Neutrophil (primary cell): ENCODE data around the gene C1QTNF1.
"Not testable (repeated sequence)": the region's sequence is repeated elsewhere in the genome, so short reads cannot be mapped to it uniquely, and the experiment has no call there.

Experiments used
- H3K27ac ChIP-seq: fragments of 200-600 bp; sonication (generic); 2 replicates; pipeline ENCODE4 v1.5.1; 2016; ENCODE audit warnings: mild to moderate bottlenecking, moderate library complexity
- H3K27me3 ChIP-seq: fragments of 200-600 bp; sonication (generic); 2 replicates; pipeline ENCODE4 v1.6.0; 2016; ENCODE audit warnings: mild to moderate bottlenecking
- H3K36me3 ChIP-seq: fragments of 200-600 bp; sonication (generic); 2 replicates; pipeline ENCODE4 v1.5.1; 2017
- H3K4me1 ChIP-seq, 2 experiments: fragments of 200-600 bp in 1 of 2; sonication (generic) in 1 of 2; 1 replicate in 1 of 2; 2 replicates in 1 of 2; pipeline versions ENCODE4 v1.5.1 to v1.6.1; 2013 to 2016; ENCODE audit warnings: low read depth in 1 of 2, low read length in 1 of 2, mild to moderate bottlenecking in 1 of 2, moderate library complexity in 1 of 2; ENCODE audit not compliant: control insufficient read depth in 1 of 2, insufficient read depth in 1 of 2
- H3K4me3 ChIP-seq, 2 experiments: fragments of 200-600 bp in 1 of 2; sonication (generic) in 1 of 2; 1 replicate in 1 of 2; 2 replicates in 1 of 2; pipeline ENCODE4 v1.5.1; 2013 to 2016; ENCODE audit warnings: low read depth in 1 of 2, low read length in 1 of 2, mild to moderate bottlenecking in 1 of 2, moderate library complexity in 1 of 2
- H3K9me3 ChIP-seq: fragments of 200-600 bp; sonication (generic); 2 replicates; pipeline ENCODE4 v1.5.1; 2016
- TF ChIP-seq, protein P1 (sequence below): fragments of 200-600 bp; sonication (generic); IDR thresholded peaks from 2 replicates; pipeline ENCODE4 v1.5.1; 2016; ENCODE audit warnings: antibody characterized with exemption

The C1QTNF1 gene

DNA sequence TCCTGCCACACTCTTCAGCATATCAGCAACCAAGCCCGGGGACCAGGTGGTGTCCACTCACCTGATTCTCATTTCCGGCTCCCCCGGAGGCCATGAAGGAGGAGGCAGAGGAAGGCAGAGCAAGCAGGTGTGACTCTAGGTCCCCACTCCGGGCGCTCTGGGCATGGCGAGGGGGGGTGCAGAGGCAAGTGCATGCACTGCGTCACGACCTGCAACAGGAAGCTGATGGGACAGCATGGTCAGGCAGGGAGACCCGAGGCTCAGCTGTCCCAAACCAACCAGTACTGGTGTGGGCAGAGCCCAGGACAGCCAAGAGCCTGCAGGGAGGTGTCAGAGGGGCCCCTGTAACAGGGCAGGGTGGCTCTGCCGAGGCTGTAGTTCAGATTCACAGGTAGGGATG lies 48.6 kb downstream of the C1QTNF1 start:
- no peaks in the 10 kb centered on the region for H3K36me3 ChIP-seq
- H3K4me3 ChIP-seq, result no peak overlapping the region
- H3K27ac ChIP-seq, result no peak overlapping the region
- H3K27me3 ChIP-seq, result peaks cover 16% of the 10 kb centered on the region
- H3K9me3 ChIP-seq, result no peaks in the 10 kb centered on the region
- TF ChIP-seq, protein P1, sequence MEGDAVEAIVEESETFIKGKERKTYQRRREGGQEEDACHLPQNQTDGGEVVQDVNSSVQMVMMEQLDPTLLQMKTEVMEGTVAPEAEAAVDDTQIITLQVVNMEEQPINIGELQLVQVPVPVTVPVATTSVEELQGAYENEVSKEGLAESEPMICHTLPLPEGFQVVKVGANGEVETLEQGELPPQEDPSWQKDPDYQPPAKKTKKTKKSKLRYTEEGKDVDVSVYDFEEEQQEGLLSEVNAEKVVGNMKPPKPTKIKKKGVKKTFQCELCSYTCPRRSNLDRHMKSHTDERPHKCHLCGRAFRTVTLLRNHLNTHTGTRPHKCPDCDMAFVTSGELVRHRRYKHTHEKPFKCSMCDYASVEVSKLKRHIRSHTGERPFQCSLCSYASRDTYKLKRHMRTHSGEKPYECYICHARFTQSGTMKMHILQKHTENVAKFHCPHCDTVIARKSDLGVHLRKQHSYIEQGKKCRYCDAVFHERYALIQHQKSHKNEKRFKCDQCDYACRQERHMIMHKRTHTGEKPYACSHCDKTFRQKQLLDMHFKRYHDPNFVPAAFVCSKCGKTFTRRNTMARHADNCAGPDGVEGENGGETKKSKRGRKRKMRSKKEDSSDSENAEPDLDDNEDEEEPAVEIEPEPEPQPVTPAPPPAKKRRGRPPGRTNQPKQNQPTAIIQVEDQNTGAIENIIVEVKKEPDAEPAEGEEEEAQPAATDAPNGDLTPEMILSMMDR, result no peak
- H3K4me1 ChIP-seq, result peaks cover 8 to 18% of the 10 kb centered on the region in 2 experiments

DNA sequence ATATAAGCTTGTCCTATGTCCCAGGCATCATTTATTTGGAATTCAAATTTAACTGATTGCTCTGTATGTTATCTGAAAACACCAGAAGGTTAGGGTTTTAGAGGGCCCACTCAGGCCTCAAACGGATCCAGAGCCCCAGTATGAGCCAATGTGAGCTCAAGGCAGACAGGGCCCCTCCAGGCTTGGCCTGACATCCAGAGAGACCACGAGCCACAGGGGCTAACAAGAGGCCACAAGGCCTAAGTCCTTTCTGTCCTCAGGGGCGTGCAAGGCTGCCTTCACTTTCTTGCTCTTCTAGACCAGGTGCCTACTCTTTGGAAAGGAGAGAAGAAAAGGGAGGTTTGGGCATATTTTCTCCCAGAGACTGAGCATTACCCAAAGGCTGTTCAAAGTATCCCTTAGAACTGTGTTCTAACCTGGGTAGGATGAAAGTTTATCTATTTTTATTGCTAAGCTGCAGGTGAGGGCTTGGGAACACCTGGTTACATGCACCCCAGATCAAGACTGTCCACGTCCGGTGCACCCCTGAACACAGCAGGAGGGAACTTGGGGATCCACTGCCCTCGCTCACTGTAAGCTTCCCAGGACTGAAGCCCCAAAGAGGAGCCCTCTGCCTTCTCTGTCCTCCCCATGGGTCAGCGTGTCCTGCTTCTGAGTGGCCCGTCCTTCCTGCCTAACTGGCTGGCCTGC lies 49.2 kb downstream of the C1QTNF1 start:
- Histone ChIP-seq H3K4me3 (no peak overlapping the region), H3K4me1 (peaks cover 8 to 18% of the 10 kb centered on the region in 2 experiments), H3K27me3 (peaks cover 16% of the 10 kb centered on the region), H3K27ac (no peak overlapping the region), H3K9me3 (no peaks in the 10 kb centered on the region), H3K36me3 (no peaks in the 10 kb centered on the region)
- TF ChIP-seq, protein P1, result no peak

DNA sequence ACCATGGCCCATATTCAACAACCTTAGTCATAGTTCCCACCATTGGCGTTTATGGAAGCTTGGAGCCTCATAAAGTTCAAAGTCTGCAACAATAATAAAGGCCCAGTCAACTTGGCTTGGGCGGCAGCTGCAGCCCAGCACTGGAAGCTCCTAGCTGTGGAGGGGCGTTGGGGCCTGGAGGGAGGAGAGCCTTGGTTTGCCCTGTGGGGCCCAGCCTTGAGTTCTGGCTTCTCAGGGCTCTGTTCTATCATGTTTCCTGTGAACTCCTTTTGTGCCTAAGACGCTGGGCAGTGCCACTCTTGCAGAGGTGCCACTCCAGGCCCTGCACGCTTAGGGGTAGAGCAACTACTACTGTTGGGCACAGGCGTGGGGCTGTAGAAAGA lies 49.7 kb downstream of the C1QTNF1 start:
- no peaks in the 10 kb centered on the region for H3K9me3 ChIP-seq
- H3K27me3 ChIP-seq, result peaks cover 16% of the 10 kb centered on the region
- peaks cover 8 to 18% of the 10 kb centered on the region in 2 experiments for H3K4me1 ChIP-seq
- H3K27ac ChIP-seq, result no peak overlapping the region
- no peaks in the 10 kb centered on the region for H3K36me3 ChIP-seq
- TF ChIP-seq, protein P1, result no peak
- no peak overlapping the region for H3K4me3 ChIP-seq

DNA sequence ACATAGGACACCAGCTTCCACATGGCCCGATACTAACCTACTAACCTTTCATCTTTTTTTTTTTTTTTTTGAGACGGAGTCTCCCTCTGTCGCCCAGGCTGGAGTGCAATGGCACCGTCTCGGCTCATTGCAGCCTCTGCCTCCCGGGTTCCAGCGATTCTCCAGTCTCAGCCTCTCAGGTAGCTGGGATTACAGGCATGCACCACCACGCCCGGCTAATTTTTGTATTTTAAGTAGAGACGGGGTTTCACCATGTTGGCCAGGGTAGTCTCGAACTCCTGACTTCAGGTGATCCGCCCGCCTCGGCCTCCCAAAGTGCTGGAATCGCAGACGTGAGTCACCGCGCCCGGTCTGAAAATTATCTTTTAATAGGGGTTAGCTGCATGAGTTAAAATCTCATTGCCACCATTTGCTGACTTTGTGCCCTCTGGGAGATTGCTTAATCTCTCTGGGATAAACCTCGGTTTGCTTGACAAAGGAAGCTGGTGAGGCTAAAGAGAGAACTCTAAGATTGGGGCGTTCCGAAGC lies 50.2 kb downstream of the C1QTNF1 start:
- not testable (repeated sequence) for H3K36me3 ChIP-seq, H3K9me3 ChIP-seq
- Histone ChIP-seq H3K27ac (peak overlapping the region; percentile 65), H3K4me1 (peaks cover 8 to 18% of the 10 kb centered on the region in 2 experiments), H3K4me3 (peak overlapping the region; percentile 36 to 73), H3K27me3 (peaks cover 16% of the 10 kb centered on the region)

DNA sequence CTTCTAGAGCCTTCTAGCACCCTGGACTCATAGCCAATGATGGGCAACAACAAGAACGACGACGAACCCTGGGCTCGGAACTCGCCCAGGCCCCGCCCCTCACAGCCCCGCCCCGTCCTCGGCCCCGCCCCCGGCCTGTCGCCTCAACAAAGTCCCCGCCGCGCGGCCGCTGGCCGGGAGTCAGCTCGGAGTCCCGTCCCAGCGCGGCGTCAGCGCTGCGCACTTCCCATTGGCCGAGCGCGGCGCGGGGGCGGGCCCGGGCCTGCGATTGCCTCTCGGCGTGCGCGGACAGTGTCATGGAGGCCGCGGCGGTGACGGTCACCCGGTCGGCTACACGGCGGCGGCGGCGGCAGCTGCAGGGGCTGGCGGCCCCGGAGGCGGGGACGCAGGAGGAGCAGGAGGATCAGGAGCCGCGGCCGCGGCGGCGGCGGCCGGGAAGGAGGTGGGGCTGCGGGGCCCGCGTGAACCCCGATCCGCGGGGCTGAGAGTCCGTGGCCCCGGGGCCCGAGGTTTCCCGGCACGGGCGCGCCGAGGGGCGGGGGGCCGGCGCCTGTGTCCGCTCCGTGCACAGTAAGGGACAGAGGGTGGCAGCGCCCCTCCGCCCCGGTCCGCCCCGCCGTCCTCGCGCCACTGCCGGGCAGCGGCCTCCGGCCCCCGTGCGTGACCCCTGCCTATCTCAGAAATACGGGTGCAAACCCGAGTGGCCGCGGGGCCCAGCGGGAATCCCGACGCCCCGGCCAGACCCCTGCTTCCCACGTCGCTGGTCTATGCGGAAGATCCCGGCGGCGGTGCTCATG lies 50.9 kb downstream of the C1QTNF1 start, which contains the start of gene ENGASE:
TSS of gene ENGASE (plus strand) at position 176 of the 797 bp plus-strand sequence. CDS start at position 297, 121 bp downstream.
- peaks cover 8 to 18% of the 10 kb centered on the region in 2 experiments for H3K4me1 ChIP-seq
- TF ChIP-seq, protein P1, result peak; percentile 61
- peaks cover 16% of the 10 kb centered on the region for H3K27me3 ChIP-seq
- peaks cover 6% of the 10 kb centered on the region for H3K36me3 ChIP-seq
- peak within 1 kb of the TSS; percentile 65 for H3K27ac ChIP-seq
- H3K9me3 ChIP-seq, result no peaks in the 10 kb centered on the region
- peak within 1 kb of the TSS; percentile 71 to 73 for H3K4me3 ChIP-seq

DNA sequence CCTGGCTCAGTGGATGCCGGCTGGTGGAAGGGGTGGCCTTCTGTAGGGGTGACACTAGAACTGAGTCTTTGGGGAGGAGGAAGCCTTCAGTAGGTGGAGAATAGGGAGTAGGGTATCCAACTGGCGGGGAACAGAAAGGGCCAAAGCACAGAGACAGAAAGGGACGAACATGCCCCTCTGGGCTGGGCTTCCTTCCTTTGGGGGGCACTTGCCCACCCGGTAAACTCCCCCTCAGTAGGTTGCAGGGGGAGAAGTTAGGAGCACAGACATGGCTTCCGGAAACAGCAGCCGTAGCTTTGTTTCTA lies 51.4 kb downstream of the C1QTNF1 start:
- H3K4me1 ChIP-seq, result peaks cover 8 to 18% of the 10 kb centered on the region in 2 experiments
- H3K36me3 ChIP-seq, result peaks cover 12% of the 10 kb centered on the region
- peak overlapping the region; percentile 65 for H3K27ac ChIP-seq
- no peaks in the 10 kb centered on the region for H3K9me3 ChIP-seq
- H3K4me3 ChIP-seq, result peak overlapping the region; percentile 71 to 73
- H3K27me3 ChIP-seq, result peaks cover 16% of the 10 kb centered on the region
- TF ChIP-seq, protein P1, result no peak
